SU-DHL-6 (cell line): Measurements from ENCODE around the gene DNAJB8.

Source experiments
- CTCF ChIP-seq: fragments of 200-600 bp; sonication (generic); IDR thresholded peaks from one replicate; pipeline ENCODE4 v1.5.1; 2017; ENCODE audit warnings: antibody characterized with exemption, mild to moderate bottlenecking, low read length, moderate library complexity; ENCODE audit not compliant: insufficient read depth, poor library complexity, severe bottlenecking
- EZH2phosphoT487 ChIP-seq: fragments of 200-600 bp; sonication (generic), shearing (Covaris generic); conservative IDR thresholded peaks from 2 replicates; pipeline ENCODE4 v1.6.1; 2018; ENCODE audit warnings: mild to moderate bottlenecking, antibody characterized with exemption, low read length, moderate library complexity, mixed read lengths

GRCh38 chr3:128503751-128504532 lies 37.3 kb upstream of the DNAJB8 start:
- TF ChIP-seq CTCF (no peak), EZH2phosphoT487 (no peak)
